LNCaP clone FGC (cell line): ENCODE measurements around the gene VANGL1.

Experiments used
- DNase-seq: peaks from one replicate; pipeline ENCODE4 v3.0.0-alpha.2; 2011; ENCODE audit warnings: low read depth
- H3K4me3 ChIP-seq: 2 replicates; pipeline ENCODE4 v1.5.1; 2011; ENCODE audit warnings: mild to moderate bottlenecking, low read depth, low read length, control low read depth
- CTCF ChIP-seq: IDR thresholded peaks from 2 replicates; pipeline ENCODE4 v1.5.1; 2012; ENCODE audit warnings: mild to moderate bottlenecking; ENCODE audit not compliant: control insufficient read depth, insufficient read depth; ENCODE audit errors: extremely low read depth

VANGL1 gene

GRCh38 chr1:115728341-115728740 lies 86.6 kb downstream of the VANGL1 start:
- H3K4me3 ChIP-seq = no peak overlapping the region
- TF ChIP-seq CTCF = no peak
- DNase-seq = no peak

- H3K4me3 ChIP-seq = no peak overlapping the region
- no peak for DNase-seq
- TF ChIP-seq CTCF = no peak
Measured at GRCh38 chr1:115729756-115730155, 88.0 kb downstream of the VANGL1 start.

- no peak for DNase-seq
- no peak for TF ChIP-seq CTCF
- H3K4me3 ChIP-seq = no peak overlapping the region
Measured at GRCh38 chr1:115732316-115732715, 90.5 kb downstream of the VANGL1 start.

- H3K4me3 ChIP-seq = no peak overlapping the region
- DNase-seq = no peak
- no peak for TF ChIP-seq CTCF
Measured at GRCh38 chr1:115740811-115741210, 99.0 kb downstream of the VANGL1 start.

- H3K4me3 ChIP-seq = no peak overlapping the region
- DNase-seq = no peak
- TF ChIP-seq CTCF = no peak
Measured at GRCh38 chr1:115744646-115745275, 103.0 kb downstream of the VANGL1 start.

GRCh38 chr1:115746021-115746690 lies 104.4 kb downstream of the VANGL1 start:
- no peak for DNase-seq
- no peak for TF ChIP-seq CTCF
- H3K4me3 ChIP-seq = no peak overlapping the region
